ENCODE results near the gene VPS39.

The VPS39 gene

DNA sequence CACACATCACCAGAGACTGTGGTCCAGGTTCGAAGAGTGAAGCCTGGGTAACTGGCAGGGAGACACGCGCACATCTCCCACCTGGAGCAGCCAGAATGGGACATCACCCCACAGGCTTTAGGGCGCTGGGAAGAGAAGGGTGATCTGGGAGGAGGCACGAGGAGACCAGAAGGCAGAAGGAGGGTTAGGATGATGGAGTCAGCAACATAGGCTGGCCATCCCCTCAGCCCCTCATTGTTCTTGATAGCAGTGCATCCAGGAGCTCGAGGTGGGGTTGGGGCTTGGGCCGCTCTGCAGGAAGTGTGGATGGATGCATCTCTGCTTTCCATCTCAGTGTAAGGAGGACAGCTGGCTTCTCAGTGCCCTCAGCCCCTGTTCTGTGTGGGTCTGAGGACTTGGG is 66.9 kb downstream of the VPS39 start:
- TF ChIP-seq, protein P1, sequence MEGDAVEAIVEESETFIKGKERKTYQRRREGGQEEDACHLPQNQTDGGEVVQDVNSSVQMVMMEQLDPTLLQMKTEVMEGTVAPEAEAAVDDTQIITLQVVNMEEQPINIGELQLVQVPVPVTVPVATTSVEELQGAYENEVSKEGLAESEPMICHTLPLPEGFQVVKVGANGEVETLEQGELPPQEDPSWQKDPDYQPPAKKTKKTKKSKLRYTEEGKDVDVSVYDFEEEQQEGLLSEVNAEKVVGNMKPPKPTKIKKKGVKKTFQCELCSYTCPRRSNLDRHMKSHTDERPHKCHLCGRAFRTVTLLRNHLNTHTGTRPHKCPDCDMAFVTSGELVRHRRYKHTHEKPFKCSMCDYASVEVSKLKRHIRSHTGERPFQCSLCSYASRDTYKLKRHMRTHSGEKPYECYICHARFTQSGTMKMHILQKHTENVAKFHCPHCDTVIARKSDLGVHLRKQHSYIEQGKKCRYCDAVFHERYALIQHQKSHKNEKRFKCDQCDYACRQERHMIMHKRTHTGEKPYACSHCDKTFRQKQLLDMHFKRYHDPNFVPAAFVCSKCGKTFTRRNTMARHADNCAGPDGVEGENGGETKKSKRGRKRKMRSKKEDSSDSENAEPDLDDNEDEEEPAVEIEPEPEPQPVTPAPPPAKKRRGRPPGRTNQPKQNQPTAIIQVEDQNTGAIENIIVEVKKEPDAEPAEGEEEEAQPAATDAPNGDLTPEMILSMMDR (IDR thresholded peaks at IDR 0.05; ENCODE audit: borderline replicate concordance, insufficient read depth, low read depth, low read length) = no peak

DNA sequence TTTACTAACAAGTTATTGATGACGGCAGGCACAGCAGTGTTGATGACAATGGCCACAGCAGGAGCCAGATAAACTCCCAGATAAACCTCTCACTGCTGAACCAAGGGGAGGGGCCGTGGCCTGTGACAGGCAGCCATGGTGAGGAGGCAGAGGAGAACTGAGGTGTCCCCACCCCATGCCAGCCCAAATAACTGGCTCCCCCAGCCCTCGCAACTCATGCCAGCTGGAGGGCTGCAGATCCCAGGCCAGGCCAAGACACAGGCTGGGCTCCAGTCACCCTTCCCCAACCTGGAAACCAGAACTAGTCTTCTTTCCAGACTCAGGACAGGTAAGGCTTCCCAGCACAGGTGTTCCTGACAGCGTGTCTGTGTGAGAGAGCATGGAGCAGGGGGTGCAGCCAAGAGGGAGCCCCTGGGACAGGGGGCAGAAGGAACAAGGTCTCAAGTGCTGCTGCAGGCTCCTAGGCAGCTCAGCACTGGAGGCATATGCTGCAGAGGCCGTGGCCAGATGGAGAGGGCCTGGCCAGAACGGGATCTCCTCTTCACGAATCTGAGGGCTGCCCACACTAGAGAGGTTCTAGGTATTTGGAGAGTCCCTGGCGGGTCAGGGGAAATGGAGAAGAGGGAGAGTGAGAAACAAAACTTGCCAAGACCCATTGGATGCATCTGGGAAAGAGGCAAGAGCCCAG is 67.6 kb downstream of the VPS39 start:
- TF ChIP-seq, protein P1 (IDR thresholded peaks at IDR 0.05; ENCODE audit: borderline replicate concordance, insufficient read depth, low read depth, low read length) = no peak
- H3K4me3 ChIP-seq (ENCODE audit: low read depth, low read length) = no peak overlapping the region

More for the DNA sequence above, 66.9 kb downstream of the VPS39 start:
- H3K4me3 ChIP-seq (ENCODE audit: low read depth, low read length) = no peak overlapping the region

DNA sequence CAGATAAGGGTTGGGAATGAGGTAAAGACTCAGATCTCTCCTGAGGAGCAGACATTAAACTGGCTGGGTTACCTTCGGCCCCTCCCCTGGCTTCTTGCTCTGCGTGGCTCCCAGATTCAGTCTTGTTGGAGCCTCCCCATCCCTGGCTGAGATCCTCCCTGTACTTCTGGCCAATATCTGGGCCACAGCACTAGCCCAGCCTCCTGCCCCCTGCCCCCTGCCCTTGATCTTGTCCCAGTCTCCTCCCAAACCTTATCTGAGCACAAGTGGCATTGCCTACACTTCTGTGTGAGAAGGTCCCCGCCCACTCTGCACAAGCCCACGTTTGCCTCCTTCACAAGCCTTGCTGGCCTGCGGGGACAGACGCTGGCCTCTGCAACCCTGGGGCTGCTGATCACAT is 68.5 kb downstream of the VPS39 start:
- no peak overlapping the region for H3K4me3 ChIP-seq (ENCODE audit: low read depth, low read length)
- TF ChIP-seq, protein P1 (IDR thresholded peaks at IDR 0.05; ENCODE audit: borderline replicate concordance, insufficient read depth, low read depth, low read length) = no peak

DNA sequence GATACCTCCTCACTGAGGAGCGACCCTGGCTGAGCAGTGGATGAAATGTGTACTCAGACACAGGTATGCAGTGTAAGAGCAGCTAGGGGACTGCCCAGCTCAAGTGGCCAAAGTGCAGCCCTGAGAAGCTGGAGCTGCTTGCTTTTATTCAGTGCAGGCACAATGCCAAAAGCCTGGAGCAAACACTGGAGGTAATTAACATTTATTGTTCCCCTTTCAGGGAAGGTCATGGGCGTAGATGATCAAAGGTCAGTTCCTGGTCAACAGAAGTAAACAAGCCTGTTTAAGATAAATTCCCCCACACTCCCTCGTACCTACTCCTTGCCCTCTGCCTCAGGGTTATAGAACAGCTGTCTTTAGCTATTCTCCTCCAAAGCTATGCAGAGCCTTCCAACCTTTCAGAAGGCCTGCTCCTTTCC is 69.1 kb downstream of the VPS39 start:
- TF ChIP-seq, protein P1 (IDR thresholded peaks at IDR 0.05; ENCODE audit: borderline replicate concordance, insufficient read depth, low read depth, low read length) = no peak
- H3K4me3 ChIP-seq (ENCODE audit: low read depth, low read length) = no peak overlapping the region

DNA sequence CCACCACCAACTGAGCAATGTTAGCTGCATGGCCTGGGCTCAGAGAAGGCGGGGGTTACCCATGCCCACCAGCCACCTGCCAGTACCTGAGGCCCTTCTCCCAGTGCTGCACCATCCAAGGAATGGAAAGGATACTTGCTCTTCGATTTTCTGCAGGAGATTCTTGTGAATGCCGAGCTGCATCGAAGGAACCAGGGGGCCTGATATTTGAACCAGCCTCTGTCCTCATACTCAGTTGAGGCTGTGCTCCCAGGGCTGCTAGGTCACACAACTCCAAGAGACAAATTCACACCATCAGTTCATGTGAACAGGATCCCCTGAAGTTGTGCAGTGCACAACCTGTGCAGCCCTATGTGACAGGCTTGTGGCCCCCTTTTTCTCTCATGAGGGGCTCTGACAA is 69.7 kb downstream of the VPS39 start:
- no peak overlapping the region for H3K4me3 ChIP-seq (ENCODE audit: low read depth, low read length)
- TF ChIP-seq, protein P1 (IDR thresholded peaks at IDR 0.05; ENCODE audit: borderline replicate concordance, insufficient read depth, low read depth, low read length) = no peak

DNA sequence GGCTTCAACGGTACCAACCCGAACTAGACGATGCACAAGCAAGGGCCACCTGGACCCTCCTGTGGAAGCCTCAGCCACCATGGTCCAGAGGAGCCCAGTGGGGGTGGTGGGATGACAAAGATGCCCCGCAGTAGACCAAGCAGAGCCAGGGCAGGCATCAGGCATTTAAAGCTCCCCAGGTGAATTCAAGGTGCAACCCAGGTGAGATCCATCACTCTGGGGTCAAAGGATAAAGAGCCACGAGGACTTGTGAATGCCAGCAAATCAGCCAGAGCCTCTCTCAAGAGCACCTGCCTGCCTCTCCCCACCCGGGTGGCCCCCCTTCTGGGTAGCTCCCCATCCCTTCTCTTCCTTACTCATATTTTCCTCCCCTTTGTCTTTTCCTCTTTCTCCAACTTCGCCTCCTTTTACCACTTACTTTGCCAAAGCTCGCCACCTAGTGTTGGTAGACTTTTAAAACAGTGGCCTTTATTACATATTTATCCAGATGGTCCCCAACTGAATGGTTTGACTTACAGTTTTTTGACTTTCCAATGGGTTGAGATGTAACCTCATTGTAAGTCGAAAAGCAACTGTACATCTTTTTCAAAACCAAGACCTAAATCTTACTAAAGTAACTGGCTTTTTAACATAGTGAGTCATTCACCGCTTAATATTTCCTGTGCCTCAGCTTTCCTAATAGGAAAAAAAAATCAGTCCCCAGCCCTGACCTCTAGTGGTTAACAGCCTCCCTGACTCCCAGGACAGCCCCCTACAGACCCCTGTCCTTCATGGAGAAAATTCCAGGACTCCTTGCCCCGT is 70.4 kb downstream of the VPS39 start:
- H3K4me3 ChIP-seq (ENCODE audit: low read depth, low read length) = no peak overlapping the region
- TF ChIP-seq, protein P1 (IDR thresholded peaks at IDR 0.05; ENCODE audit: borderline replicate concordance, insufficient read depth, low read depth, low read length) = peak; percentile 50; the same call in 1 of the 2 replicates

Measured in GM12875 (cell line).